Brain microvascular endothelial cell (primary cell): ENCODE results near the gene TEAD2.
"Not testable (repeated sequence)": the region's sequence is repeated elsewhere in the genome, so short reads cannot be mapped to it uniquely, and the experiment has no call there.

Source experiments
- DNase-seq: peaks from one replicate; pipeline ENCODE4 v3.0.0-alpha.2; 2020
- H3K27ac ChIP-seq: fragments of 250-450 bp; sonication (Bioruptor Pico); 2 replicates; pipeline ENCODE4 v1.5.1; 2020; ENCODE audit warnings: mild to moderate bottlenecking, moderate library complexity
- H3K27me3 ChIP-seq: fragments of 250-450 bp; sonication (Bioruptor Pico); replicated peaks from 2 replicates; pipeline ENCODE4 v1.5.1; 2020; ENCODE audit warnings: mild to moderate bottlenecking
- H3K36me3 ChIP-seq: fragments of 250-450 bp; sonication (Bioruptor Pico); replicated peaks from 2 replicates; pipeline ENCODE4 v1.5.1; 2020; ENCODE audit warnings: mild to moderate bottlenecking
- H3K4me3 ChIP-seq: 2 replicates; pipeline ENCODE4 v1.5.1; 2011; ENCODE audit warnings: low read depth, mild to moderate bottlenecking, control low read depth, low read length, moderate library complexity
- in situ Hi-C: cut with HindIII; loops from 2 replicates; pipeline ENCODE4 v1.10.0; 2017; ENCODE audit warnings: low sequenced_read_pairs, low pct_ligation_motif_present
- TF ChIP-seq, protein P1 (sequence below): IDR thresholded peaks from 2 replicates; pipeline ENCODE4 v1.5.1; 2011; ENCODE audit warnings: low read depth, mild to moderate bottlenecking, moderate library complexity, low read length, control low read depth, inconsistent platforms; ENCODE audit errors: missing control alignments

Gene TEAD2

DNA sequence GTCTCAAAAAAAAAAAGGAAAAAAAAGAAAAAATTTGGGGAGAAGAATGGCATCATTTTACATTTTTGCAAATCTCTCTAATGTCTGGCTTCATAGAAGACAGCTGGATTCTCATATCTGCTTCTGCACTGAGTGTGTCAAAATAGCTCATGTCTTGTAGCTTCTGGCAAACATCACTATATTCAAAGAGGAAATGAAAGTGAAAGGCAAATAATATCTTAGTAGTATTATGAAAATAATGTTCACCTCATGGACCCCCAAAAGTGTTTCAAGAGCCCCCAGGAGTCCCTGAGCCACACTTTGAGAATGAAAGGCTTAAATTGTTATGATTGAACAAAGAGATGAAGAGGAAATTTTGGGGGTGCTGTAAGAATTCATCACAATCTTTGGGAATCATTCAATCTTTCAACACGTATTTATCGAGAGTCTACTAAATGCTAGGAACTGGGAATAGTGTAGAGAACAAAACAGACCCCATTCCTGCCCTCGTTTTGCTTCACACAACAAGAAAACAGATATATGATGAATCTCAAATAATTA is 36.0 kb downstream of the TEAD2 start:
- H3K27me3 ChIP-seq: no peaks in the 10 kb centered on the region
- no peaks in the 10 kb centered on the region for H3K36me3 ChIP-seq
- no peak for DNase-seq
- H3K4me3 ChIP-seq: no peak overlapping the region
- H3K27ac ChIP-seq: no peak overlapping the region
- in situ Hi-C loops: no loop called here
- TF ChIP-seq, protein P1, sequence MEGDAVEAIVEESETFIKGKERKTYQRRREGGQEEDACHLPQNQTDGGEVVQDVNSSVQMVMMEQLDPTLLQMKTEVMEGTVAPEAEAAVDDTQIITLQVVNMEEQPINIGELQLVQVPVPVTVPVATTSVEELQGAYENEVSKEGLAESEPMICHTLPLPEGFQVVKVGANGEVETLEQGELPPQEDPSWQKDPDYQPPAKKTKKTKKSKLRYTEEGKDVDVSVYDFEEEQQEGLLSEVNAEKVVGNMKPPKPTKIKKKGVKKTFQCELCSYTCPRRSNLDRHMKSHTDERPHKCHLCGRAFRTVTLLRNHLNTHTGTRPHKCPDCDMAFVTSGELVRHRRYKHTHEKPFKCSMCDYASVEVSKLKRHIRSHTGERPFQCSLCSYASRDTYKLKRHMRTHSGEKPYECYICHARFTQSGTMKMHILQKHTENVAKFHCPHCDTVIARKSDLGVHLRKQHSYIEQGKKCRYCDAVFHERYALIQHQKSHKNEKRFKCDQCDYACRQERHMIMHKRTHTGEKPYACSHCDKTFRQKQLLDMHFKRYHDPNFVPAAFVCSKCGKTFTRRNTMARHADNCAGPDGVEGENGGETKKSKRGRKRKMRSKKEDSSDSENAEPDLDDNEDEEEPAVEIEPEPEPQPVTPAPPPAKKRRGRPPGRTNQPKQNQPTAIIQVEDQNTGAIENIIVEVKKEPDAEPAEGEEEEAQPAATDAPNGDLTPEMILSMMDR: no peak

DNA sequence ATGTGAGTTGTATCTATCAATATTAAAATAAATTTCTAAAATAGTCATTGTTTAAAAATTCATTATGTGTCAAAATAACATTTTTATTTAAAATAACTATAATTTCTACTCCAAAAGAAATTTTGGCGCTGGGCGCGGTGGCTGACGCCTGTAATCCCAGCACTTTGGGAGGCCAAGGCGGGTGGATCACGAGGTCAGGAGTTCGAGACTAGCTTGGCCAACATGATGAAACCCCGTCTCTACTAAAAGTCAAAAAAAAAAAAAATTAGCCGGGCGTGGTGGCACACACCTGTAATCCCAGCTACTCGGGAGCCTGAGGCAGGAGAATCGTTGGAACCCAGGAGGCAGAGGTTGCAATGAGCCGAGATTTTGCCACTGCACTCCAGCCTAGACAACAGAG is 36.5 kb downstream of the TEAD2 start:
- H3K4me3 ChIP-seq, H3K36me3 ChIP-seq, H3K27me3 ChIP-seq, DNase-seq, in situ Hi-C loops, H3K27ac ChIP-seq: not testable (repeated sequence)

DNA sequence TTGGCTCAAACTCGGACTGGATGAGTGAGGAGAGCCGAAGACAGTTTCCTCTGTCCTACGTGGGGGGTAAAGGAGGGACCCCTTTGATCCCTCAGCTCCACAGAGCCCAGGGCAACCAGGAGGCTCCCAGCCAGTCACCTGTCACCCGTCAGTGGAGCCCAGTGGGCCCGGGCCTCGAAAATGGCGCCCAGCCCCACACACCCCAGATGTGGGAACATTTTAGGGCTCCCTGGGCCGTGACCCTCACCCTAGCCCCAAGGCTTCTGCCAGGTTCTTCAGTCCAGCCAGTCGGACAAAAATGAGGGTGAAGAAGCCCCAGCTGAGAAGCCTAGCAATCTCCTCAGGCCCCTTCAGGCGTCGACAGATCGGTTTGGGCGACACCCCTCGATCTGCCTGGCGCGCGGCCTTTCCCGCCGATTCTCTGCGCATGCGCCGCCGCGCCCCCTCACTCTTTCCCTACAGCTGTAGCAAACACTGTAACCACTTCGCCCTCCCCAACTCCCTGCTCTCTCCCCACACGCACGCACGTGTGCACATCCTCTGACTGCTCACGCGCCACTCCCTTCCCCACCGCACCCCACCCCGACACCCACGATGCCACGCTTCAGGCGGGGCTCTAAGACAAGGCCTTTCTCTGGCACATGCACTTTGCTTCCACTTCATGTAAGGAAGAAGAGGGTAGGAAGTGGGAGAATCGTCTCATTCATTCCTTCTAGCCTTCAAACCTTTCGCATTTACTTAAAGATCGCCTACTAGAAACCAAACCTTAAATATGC is 37.2 kb downstream of the TEAD2 start, which contains the start of gene SLC6A16:
Gene SLC6A16, minus strand, starts transcription at position 391 of the 776 bp plus-strand sequence. CDS start 13,844 bp downstream, outside the sequence.
- Histone ChIP-seq H3K4me3 (no peak within 1 kb of the TSS), H3K27ac (no peak within 1 kb of the TSS), H3K36me3 (no peaks in the 10 kb centered on the region), H3K27me3 (no peaks in the 10 kb centered on the region)
- in situ Hi-C loops: no loop called here
- no peak for DNase-seq
- TF ChIP-seq, protein P1: no peak

DNA sequence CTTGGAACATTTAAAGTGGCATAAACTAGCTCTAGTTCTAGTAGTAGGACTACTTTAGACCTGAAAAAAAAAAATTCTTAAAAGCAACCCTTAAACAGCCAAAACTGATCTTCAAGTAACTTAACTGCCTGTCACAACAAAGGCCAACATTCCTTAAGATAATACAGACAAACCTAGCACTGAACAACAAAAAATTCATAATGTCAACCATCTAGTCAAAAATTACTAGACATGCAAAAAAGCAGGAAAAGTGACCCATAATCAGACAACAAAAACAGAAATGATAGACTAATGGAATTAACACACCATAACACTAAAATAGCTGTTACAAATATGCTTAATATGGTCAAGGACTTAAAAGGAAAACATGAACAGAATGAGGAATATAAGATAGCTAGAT is 43.9 kb downstream of the TEAD2 start:
- no peak overlapping the region for H3K27ac ChIP-seq
- H3K4me3 ChIP-seq: no peak overlapping the region
- in situ Hi-C loops: no loop called here
- DNase-seq: no peak
- H3K36me3 ChIP-seq: no peaks in the 10 kb centered on the region
- H3K27me3 ChIP-seq: no peaks in the 10 kb centered on the region
- TF ChIP-seq, protein P1: no peak

DNA sequence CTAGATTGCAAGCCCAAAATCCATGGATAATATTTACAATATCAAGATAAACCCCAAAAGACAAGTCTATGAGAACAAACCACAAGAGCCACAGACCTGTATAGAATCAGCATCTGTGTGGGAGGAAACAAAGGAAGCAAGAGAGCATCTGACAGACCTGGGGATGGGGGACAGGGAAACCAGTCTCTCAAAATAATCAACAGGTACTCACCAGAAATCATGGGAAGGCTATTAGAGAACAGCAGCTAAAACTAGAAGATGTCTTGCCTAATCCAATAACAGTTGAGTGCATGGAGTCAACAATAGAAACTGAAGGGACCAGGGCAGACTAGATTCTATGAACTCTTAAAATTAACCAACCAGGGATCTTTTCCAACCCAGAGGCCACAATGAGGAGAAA is 45.9 kb downstream of the TEAD2 start:
- H3K27me3 ChIP-seq: no peaks in the 10 kb centered on the region
- TF ChIP-seq, protein P1: no peak
- no peaks in the 10 kb centered on the region for H3K36me3 ChIP-seq
- in situ Hi-C loops: no loop called here
- H3K27ac ChIP-seq: no peak overlapping the region
- H3K4me3 ChIP-seq: no peak overlapping the region
- no peak for DNase-seq

DNA sequence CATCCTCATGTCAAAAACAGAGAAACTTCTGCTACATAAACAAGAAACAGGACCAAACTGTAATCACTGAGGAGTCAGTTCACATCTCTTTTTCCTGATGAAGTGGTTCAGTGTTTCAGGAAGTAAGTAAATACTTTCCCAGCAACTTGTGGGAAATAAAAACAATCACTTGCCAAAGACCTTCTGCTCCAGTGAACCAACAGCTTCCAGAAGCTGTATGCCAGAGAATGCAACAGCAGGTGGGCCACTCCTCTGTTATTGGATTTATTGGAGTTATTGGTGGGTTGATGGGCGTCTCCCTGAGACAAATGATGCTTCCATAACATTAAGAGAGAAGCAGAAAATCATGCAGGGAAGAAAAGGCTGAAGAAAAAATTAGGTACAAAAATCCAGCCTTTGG is 47.1 kb downstream of the TEAD2 start:
- DNase-seq: no peak
- H3K36me3 ChIP-seq: no peaks in the 10 kb centered on the region
- TF ChIP-seq, protein P1: no peak
- H3K4me3 ChIP-seq: no peak overlapping the region
- no peak overlapping the region for H3K27ac ChIP-seq
- H3K27me3 ChIP-seq: no peaks in the 10 kb centered on the region
- in situ Hi-C loops: no loop called here
